ENCODE measurements around the gene CAMSAP2.

GRCh38 chr1:200886594-200886993 lies 147.9 kb downstream of the CAMSAP2 start:
- TF ChIP-seq EZH2phosphoT487 (IDR thresholded peaks at IDR 0.05; ENCODE audit: low read depth, severe bottlenecking, unreplicated experiment) = no peak
- TF ChIP-seq CTCF (IDR thresholded peaks at IDR 0.05; ENCODE audit: poor library complexity) = no peak
